Uterus (tissue), 2 donors: ENCODE data around the gene CFAP97.

ENCODE experiments used
- POLR2A ChIP-seq, 2 donors: fragments of 450-650 bp; IDR thresholded peaks; one replicate each; pipeline ENCODE4 v1.6.1; 2016; ENCODE audit warnings: antibody characterized with exemption in 2 of 2, mild to moderate bottlenecking in 1 of 2, moderate library complexity in 1 of 2
- TF ChIP-seq, protein P1 (sequence below), 4 experiments: fragments of 200-600 bp in 2 of 4; fragments of 450-650 bp in 2 of 4; sonication (generic) in 2 of 4; IDR thresholded peaks; one replicate each; pipeline ENCODE4 v1.5.1; 2016 to 2019; ENCODE audit warnings: antibody characterized with exemption in 4 of 4, mild to moderate bottlenecking in 2 of 4, moderate library complexity in 1 of 4

DNA sequence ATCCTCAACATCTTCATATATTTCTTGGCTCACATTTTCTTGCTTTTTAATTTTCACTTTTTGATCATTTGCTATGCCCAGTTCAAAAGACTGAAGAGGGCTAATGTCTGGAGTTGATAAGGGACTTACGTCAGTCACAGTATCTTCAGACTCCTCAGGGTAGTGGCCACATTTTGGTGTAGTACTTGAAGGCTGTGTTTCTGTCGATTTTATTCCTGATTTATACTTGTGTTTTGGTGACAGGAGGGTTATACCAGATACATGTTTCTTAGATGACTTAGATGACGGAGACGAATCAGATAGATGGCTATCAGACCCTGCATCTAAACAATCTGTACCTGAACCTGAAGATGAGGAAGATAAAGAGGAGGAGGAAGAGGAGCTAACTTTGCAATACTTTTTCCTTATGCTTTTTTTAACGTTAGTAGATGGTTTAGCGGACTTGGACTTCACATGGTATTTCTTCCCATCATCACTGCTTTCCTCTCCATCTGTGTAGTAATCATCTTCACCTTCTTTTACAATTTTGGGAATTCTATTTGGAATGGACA lies 13.4 kb downstream of the CFAP97 start:
- TF ChIP-seq, protein P1, sequence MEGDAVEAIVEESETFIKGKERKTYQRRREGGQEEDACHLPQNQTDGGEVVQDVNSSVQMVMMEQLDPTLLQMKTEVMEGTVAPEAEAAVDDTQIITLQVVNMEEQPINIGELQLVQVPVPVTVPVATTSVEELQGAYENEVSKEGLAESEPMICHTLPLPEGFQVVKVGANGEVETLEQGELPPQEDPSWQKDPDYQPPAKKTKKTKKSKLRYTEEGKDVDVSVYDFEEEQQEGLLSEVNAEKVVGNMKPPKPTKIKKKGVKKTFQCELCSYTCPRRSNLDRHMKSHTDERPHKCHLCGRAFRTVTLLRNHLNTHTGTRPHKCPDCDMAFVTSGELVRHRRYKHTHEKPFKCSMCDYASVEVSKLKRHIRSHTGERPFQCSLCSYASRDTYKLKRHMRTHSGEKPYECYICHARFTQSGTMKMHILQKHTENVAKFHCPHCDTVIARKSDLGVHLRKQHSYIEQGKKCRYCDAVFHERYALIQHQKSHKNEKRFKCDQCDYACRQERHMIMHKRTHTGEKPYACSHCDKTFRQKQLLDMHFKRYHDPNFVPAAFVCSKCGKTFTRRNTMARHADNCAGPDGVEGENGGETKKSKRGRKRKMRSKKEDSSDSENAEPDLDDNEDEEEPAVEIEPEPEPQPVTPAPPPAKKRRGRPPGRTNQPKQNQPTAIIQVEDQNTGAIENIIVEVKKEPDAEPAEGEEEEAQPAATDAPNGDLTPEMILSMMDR (IDR thresholded peaks at IDR 0.05): no peak
- TF ChIP-seq POLR2A (IDR thresholded peaks at IDR 0.05): no peak
